SKM-1 treated with dmso at 0.1 percent for 144 hours (cell line): ENCODE data around the gene PLD1.
"Not testable (repeated sequence)": the region's sequence is repeated elsewhere in the genome, so short reads cannot be mapped to it uniquely, and the experiment has no call there.

ENCODE experiments used
- DNase-seq: peaks from one replicate; lab custom pipeline; 2025; ENCODE audit not compliant: unreplicated experiment; lab: John Stamatoyannopoulos, UW

Gene PLD1

DNA sequence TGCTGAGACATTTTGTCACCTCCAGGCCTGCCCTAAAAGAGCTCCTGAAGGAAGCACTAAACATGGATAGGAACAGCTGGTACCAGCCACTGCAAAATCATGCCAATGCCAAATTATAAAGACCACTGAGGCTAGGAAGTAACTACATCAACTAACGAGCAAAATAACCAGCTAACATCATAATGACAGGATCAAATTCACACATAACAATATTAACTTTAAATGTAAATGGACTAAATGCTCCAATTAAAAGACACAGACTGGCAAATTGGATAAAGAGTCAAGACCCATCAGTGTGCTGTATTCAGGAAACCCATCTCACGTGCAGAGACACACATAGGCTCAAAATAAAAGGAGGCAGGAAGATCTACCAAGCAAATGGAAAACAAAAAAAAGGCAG lies 183.5 kb downstream of the PLD1 start:
- DNase-seq, result not testable (repeated sequence)

DNA sequence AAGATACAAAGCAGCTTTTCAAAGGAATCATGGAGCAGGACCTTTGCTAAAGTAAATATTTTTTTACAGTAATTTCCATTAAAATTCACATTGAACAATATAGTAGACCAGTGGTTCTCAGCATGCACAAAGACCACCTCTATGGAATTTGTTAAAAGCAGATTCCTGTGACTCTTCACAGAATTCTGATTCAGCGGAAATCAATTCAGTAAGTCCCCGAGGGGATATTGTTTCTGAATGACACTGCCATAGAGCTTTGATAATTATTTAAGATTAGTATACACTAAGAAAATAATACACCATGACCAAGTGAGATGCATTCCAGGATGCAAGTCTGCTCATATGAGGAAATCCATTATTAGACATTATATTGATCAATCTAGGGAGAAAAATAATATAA lies 188.2 kb downstream of the PLD1 start:
- no peak for DNase-seq

DNA sequence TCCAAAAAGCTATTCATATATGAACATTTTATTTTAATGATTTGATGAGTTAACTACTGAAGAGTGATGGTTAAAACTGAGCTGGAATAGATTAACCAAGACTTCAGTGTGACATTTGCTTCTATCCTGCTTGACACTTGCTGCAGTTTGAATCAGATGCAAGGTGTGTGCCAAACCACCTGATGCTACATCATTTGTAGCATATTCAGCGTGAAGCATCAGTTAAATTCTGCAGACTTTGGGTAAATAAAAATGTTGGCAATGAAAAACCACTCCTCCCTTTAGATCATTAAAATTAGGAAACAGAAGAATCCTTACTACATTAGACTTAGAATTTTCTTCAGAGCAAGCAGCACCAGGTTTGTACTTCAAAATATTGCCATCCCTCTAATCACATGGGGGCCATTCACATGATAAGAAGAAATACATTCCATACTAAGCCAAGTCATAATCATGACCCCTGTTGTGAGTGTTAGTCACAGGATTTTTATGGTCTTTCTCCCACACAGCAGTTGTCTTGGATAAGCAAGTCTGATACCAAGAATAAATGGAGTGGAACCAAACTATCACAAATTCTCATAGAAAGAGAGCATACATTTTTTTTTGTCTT lies 189.4 kb downstream of the PLD1 start:
- DNase-seq, result no peak

DNA sequence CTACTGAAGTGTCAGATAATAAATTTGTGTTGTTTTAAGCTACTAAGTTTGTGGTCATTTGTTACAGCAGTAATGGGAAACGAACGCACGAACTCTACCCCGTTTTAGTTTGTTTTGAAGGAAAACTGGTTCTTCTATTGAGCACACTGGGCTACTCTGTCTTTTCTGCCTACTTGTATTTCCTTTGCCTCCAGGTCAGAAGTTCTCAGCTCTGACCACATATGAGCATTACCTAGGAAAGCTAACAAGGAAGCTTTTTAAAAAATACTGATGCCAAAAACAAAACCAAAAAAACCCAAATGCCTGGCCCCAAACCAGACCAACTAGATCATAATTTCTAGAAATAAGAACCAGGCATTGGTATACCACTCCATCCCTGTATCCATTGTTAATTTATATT lies 193.5 kb downstream of the PLD1 start:
- no peak for DNase-seq

DNA sequence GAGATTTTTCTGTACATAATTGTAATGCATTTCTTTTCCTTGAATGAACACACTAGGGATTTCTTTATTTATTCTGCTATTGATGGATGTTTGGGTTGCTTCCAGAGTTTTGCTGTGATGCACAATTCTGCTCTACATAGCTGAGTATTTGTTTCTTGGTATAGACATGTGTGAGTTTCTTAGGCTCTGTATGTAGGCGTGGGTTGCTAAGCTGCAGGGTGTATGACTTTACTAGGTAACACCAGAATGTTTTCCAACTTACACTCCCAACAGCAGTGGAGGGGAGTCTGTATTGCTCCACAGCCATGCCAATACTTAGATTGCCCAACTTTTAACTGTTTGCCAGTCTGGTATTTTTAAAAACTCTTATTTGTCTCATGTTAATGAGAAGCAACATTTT lies 194.6 kb downstream of the PLD1 start:
- no peak for DNase-seq

DNA sequence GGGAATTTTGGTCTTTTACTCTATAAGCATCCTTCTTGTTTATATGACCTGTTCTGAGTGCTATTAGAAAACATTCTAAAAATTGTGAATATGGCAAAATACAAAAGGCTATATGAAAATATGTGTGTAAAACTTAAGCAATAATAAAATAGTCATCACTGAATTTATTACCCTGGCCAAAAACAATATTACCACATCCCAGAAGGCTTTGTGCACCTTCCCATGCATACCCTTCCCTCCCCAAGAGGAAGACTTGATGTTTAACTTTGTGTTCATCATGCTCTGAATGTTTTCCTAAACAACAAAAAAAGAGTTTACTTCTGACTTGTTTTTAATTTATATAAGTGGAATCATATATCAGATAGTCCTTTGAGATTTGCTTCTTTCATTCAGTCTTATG lies 195.0 kb downstream of the PLD1 start:
- no peak for DNase-seq

DNA sequence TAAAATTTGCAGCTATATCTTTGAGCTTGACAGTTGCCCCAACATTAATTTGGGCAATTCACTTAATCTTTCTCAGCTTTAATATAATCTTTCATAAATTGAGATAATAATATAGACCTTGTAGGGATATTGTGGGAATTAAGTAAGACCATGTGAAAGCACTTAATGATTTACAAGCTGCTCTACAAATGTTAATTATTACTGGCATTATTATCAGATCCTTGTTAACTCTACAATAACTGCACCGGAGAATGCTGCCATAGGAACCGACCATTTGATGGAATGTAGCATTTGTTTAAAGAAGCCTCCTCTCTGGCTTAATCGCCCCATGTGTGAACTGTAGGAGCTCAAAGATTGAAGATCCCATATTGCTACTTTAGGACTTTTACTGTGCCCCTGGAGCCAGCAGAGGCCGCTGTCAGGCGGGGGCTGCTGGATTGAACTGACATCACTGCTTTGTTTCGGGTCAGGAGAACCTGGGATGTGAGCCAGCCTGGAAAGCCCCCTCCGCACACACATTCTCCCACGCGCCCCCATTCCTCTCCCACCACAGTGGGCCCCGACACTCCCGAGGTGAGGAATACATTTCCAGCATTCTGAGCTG lies 195.9 kb downstream of the PLD1 start:
- no peak for DNase-seq

DNA sequence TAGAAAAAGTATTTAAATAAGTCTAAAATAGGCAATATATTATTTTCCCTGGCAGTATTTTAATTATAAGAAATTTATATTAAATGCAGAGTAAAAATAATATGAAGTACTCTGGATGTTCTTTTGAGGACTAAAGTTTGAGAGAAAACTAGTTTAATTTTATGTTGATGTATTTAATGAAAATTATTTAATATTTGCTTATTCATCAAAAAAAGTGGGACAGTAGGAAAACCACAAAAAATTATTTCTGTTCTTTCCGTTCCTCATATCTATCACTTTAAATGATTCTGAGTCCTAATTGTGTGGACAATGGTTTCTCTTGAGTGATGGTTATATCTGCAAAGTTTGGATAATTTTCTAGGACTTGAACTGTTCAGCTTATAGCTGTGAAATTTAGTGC lies 202.8 kb downstream of the PLD1 start:
- DNase-seq, result no peak

DNA sequence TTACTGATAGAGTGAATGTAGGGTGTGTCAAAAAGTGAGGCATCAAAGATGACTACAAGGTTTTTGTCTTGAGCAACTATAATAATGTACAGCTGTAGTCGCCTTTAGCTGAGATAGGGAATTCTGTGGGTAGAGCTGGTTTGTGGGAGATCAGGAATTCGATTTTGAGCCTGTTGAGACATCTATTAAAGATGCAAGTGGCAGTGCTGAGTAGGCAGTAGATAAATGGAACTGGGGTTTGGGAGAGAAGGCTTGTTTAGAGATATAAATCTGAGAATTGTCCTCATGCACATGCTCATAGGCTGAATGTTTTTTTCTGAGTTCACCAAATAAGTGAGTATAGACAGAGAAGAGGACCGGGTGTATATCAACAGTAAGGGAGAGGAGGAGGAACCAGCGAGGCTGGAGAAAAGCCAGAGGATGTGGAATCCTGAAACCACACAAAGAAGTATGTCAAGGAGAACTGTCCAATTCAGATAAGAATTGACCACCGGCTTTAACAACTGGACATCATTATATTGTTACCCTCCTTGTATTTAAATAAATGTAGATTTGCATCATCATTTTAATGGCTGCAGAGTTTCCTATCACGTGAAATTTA lies 204.0 kb downstream of the PLD1 start:
- no peak for DNase-seq

DNA sequence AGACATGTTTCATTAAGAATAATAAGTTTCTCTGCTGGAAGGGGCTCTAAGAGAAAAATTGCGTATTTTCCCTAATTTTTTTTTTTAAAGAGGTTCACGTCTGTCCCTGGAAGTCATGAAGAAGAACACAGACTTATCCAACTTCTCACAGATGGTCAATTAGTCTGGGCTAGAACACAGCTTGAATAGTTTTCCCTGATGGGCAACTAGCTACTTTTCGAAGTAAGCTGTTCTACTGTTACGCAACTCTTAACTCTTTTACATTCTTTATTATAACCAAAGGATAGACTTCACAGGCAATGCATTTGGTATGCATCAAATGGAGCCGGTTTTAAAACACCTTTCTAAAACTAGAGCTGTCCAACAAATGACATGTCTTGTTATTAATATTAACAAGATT lies 205.9 kb downstream of the PLD1 start:
- no peak for DNase-seq

DNA sequence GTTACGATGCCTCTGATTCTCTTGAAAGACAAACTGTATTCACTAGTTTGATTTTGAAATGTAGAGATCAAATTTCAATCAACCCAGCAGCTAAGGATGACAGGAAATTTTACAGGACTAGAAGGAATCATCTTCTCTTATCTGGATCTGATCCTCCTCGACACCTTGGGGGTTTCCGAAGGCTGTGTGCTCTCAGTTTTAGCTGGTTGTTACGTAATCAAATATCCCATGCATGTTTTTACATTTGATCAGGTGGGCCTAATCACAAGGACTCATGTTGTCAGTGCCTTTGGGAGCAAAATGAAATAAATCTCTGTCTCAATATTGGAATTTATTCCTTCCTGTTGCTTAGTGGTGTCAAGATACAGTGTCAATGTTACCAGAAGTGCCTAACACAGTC lies 208.2 kb downstream of the PLD1 start:
- DNase-seq, result no peak

DNA sequence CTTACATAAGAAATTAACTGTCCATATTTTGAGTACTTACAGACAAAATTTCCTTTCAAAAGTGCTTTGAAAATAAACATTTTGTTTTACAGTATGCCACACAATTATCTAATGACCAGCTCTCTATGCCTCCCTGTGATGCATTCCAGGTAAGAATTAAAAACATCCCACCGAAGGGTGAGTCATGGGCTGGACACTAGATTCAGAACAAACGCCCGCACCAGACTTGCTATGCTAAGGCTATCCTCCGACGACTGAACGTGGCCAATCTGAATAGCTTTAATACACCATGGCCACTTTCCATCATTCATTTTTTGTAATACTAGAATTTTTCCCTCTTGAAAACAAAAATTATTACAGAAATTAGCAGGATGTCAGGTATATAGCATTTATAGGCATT lies 210.3 kb downstream of the PLD1 start:
- no peak for DNase-seq

DNA sequence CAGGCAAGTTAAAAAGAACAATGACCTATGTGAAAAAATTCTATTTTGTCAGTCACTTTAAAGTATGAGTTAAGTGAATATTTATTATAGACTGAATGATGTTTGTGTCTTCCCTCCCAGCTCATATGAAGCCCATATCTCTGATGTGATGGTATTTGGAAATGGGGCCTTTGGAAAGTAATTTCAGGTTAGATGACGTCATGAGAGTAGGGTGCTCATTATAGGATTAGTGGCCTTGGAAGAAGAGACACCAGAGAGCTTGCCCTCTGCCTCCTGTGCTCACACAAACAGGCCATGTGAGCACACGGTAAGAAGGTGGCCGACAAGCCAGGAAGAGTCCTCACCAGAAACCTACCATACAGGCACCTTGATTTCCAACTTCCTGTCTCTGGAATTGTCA lies 211.3 kb downstream of the PLD1 start:
- no peak for DNase-seq

DNA sequence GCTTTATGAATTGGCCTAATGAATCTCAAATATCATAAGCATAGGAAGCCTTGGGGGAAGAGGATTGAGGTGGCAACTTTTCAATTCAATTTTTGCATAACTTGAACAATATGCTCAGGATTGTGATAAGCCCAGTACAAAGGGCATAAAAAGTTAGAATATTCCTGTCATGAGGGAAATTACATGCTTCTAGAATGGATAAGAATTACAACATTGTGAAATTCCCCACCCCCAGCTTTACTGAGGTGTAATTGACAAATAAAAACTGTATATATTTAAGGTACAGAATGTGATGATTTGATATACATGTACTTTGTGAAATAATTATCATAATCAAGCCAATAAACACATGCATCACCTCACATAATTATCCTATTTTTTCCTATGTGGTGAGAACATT lies 217.5 kb downstream of the PLD1 start:
- DNase-seq, result no peak

DNA sequence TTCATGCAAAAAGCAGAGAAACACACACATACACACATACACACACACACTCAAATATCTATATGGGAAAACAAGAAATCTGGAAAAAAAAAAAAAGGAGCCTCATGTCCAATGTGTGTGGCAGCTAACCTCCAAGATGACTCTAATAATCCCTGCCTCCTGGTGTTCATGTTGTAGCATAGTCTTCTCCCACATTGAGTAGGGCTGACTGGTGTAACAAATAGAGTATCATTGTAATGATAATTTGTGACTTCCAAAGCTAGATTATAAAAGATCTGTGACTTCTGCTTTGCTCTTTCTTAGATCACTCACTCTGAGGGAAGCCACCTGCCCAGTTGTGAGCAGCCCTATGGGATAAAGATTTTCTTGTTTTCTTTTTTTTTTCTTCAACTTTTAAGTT lies 219.2 kb downstream of the PLD1 start:
- DNase-seq, result no peak

DNA sequence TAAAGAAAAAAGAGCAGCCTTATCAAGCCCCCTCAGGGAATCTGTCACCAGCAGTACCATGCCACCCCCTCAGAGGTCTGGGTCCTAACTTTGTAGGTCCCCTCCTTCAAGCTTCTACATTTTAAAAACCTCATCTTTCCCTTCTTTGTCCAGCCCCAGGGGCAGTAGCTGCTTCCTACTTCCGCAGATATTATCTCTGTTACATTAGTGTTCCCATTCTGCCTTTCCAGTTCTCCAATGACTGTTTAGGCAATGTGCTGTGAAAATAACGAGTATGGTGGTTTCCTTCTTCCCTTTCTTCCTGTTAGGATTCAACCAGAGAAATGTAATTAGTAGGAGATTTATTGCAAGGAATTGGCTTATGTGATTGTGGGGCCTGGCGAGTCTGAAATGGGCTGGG lies 224.0 kb downstream of the PLD1 start:
- DNase-seq, result no peak

DNA sequence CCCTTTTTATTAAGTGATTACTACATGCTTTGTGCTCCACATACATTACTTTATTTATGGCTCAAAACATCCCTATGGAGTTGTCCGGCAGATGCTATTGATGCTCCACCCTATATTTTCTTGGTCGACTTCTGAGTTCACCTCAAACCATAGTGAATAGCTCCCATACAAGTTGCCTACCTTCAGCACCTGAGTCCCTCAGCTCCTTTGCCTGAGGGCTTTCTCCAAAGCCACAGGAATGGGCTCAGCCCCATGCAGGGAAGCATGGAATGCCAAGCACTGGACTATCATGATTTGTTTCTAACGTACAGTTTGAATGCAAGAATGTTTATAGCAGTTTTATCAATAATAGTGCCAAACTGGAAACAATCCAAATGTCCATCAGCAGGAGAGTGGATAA lies 225.2 kb downstream of the PLD1 start:
- DNase-seq, result no peak

DNA sequence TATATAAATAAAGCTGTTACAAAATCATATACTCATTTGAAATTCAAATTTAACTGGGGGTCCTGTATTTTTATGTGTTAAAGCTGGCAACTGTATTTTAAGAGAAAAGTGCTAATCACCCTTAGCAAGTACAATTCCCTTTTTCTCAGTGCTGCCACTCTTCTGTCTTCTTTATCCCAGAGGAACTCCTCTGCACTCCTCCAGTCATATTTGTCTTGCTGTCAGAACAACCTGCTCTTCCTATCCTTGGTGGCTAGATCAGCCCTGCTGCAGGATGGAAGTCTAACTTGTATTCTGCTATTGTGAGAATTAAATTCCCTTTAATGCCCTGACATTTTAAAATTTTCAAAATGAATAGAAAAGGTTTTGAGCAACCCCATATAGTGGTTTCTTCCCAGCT lies 226.2 kb downstream of the PLD1 start:
- no peak for DNase-seq

DNA sequence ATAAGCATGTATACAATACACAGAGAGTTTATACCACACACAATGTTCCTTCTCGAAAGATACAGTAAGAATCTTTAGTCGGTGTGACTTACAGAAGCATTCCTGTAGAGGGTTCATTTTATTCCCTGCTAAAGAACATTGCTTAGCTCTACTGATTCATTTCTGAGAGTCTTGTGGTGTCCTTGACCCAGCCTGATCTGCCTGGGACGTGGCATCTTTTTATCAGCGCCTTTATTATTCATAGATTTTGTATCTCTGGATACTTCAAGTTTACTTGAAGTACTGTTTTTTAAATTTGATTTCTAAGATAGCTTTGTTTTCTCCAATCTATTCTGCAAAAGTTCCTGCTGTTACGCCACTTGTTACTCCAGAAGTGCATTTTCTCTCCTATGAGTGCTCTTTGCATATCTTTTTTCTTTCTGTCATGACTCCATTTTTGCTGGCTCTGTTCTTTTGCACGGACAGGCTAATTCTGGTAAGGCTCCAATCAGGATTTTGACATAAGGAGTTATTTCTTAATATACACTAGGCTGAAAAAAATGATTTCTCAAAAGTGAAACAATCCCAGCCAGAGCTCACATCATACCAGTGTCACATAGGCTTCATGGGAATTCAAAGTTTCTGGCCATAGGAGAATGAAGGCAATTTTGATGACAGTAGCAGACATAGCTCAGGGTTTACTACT lies 235.6 kb downstream of the PLD1 start:
- DNase-seq, result no peak

DNA sequence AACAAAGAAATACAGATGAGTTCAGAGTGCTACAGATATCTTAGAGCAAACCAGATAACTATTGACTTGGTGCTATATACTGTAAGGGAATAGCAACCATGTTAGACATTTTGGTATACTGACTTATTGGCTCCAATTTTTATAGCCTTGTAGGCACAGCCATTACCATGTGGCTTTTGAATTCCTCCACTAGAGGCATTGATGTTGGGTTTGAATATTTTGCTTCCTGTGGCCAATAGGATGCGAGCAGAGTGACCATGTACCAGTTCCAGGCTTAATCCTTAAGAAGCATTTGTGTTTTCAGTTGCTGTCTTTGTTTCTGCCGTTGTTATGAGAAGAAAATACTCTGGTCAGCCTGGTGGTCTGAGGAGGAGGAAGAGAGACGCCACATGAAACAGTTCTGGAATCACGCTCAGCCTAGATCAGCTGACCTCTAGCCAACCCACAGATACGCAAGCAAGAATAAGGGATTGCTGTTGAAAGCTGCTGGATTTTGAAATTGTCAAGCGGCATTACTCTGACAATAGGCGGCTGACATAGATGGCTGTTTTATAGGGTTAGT lies 240.6 kb downstream of the PLD1 start:
- DNase-seq, result no peak

DNA sequence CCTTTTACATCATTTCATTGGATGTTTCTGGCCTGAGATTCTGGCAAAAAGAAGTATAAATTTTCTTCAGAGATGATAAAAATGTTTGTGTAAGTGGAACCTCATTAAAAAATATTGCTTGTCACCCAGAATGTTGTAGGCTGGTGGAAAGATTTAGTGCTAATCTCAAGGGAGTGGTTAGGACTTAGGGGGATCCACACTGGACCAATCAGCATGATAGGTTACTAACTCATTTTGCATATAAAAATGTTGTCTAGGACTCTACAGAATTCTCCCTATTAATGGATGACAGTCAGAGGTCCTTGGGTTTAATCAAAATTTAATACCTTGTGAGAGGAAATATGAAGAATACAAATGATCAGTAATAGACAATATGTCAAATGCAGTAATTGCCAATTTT lies 241.5 kb downstream of the PLD1 start:
- DNase-seq, result no peak

DNA sequence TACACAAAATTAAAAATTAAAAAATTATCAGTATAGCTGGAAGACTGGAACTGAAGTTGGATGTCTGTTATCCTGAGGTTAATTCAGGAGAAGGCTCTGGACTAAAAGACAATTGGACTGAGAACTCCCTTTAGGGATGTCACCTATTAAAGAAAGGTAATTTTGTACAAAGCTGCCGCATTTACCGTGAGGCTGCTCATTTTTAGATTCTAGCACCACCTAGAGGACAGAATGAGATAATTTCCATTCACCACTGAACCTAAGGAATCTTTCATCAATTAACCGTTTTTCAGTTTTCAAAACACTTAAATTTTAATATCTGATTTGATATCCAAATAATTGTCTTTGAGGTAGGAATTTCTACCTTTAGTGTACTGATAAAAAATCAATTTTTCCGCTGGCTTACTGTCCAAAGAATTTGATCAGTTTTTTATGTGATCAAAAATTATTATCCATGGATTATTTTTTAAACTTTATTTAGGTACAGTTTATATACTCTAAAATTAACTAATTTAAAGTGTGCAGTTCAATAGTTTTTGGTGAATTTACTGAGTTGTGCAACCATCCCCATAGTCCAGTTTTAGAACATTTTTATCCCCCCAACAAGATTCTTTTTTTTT lies 243.4 kb downstream of the PLD1 start:
- peak; percentile 52 for DNase-seq
